Smooth muscle cell of the umbilical artery (primary cell): ENCODE data around the gene FAM120AOS. TPM values are rescaled to one million over a fixed set of nuclear protein-coding genes. Genes with fewer than 3 reads are reported as not detected.

Source experiments
- total RNA-seq: library from RNA; depleted of rRNA; stranded (reverse); fragments of >200 nt; gene quantifications from 2 replicates; pipeline ENCODE4 v1.2.3, GENCODE V29; 2014

The FAM120AOS gene
- 35.6 and 37.5 TPM in 2 replicates for total RNA-seq

GRCh38 chr9:93453047-93453914, at the start of gene FAM120AOS:
Gene FAM120AOS, minus strand, starts transcription at chr9:93453581. Its CDS starts 872 bp downstream, at chr9:93452709.

GRCh38 chr9:93450945-93451815, 2.2 kb downstream of the FAM120AOS start, which contains the start of gene FAM120A:
Gene FAM120A, plus strand, starts transcription at chr9:93451685. Its CDS starts 231 bp downstream, at chr9:93451916.

Other genes starting within 250 kb of the FAM120AOS start
- 87.3 and 159 TPM in 2 replicates for gene FAM120A, start 1.9 kb downstream of the FAM120AOS start, total RNA-seq
- gene PHF2, start 123.0 kb upstream of the FAM120AOS start, total RNA-seq = 11.0 and 13.7 TPM in 2 replicates